SK-N-MC (cell line): ENCODE measurements around the gene LGALSL.
A peak's percentile ranks its signal among the peaks of the same experiment; 100 is the strongest.

Experiments
- DNase-seq: peaks from one replicate; pipeline ENCODE4 v3.0.0-alpha.2; 2011; ENCODE audit warnings: low read depth, low spot score
- H3K27ac ChIP-seq: fragments of 200-600 bp; sonication (generic); 2 replicates; pipeline ENCODE4 v1.5.1; 2016; ENCODE audit warnings: mixed run types
- H3K36me3 ChIP-seq: fragments of 200-600 bp; sonication (generic); 2 replicates; pipeline ENCODE4 v1.6.1; 2017; ENCODE audit warnings: antibody characterized with exemption, low read length, mixed read lengths; ENCODE audit not compliant: insufficient read depth
- H3K4me3 ChIP-seq: fragments of 200-600 bp; sonication (generic); 2 replicates; pipeline ENCODE4 v1.5.1; 2016
- H3K9ac ChIP-seq: fragments of 200-600 bp; sonication (generic); 2 replicates; pipeline ENCODE4 v1.8.0; 2017; ENCODE audit warnings: mixed run types, mixed read lengths; ENCODE audit not compliant: insufficient read length
- H3K9me3 ChIP-seq: fragments of 200-600 bp; sonication (generic); 2 replicates; pipeline ENCODE4 v1.6.1; 2017; ENCODE audit warnings: low read depth, mild to moderate bottlenecking, antibody characterized with exemption, low read length, moderate library complexity, mixed read lengths
- EZH2 ChIP-seq: fragments of 200-600 bp; sonication (generic); IDR thresholded peaks from one replicate; pipeline ENCODE4 v1.6.1; 2017; ENCODE audit warnings: antibody characterized with exemption
- FOXP2 ChIP-seq: optimal IDR thresholded peaks from 2 replicates; pipeline ENCODE3; 2011; ENCODE audit warnings: mild to moderate bottlenecking, moderate library complexity; ENCODE audit not compliant: insufficient read depth; ENCODE audit errors: extremely low read length, control extremely low read depth
- POLR2AphosphoS5 ChIP-seq: IDR thresholded peaks from 2 replicates; pipeline ENCODE4 v1.6.1; 2012; ENCODE audit warnings: mild to moderate bottlenecking, low read depth, low read length, borderline replicate concordance

The LGALSL gene

GRCh38 chr2:64453770-64454385, at the start of gene LGALSL:
LGALSL (plus strand) TSS chr2:64454162; CDS start chr2:64454546, 384 bp downstream.
- 0 out of 2 replicates have a peak, but pooled peaks have one; percentile 32 for TF ChIP-seq POLR2AphosphoS5
- TF ChIP-seq EZH2: no peak
- Histone ChIP-seq H3K9me3 (no peaks in the 10 kb centered on the region), H3K4me3 (peak within 1 kb of the TSS; percentile 83), H3K36me3 (peaks cover 27% of the 10 kb centered on the region), H3K27ac (no peak within 1 kb of the TSS), H3K9ac (peak within 1 kb of the TSS; percentile 69)
- no peak for DNase-seq

- no peak for DNase-seq
- H3K4me3 ChIP-seq: no peak overlapping the region
These were observed 49.2 kb upstream of the LGALSL start for GRCh38 chr2:64404743-64405142.

GRCh38 chr2:64405581-64406406, 48.2 kb upstream of the LGALSL start:
- H3K36me3 ChIP-seq: no peaks in the 10 kb centered on the region
- H3K9me3 ChIP-seq: no peaks in the 10 kb centered on the region
- no peak for DNase-seq
- no peak overlapping the region for H3K4me3 ChIP-seq
- TF ChIP-seq POLR2AphosphoS5 (no peak), EZH2 (no peak), FOXP2 (no peak)
- no peak overlapping the region for H3K9ac ChIP-seq
- H3K27ac ChIP-seq: no peak overlapping the region

More at GRCh38 chr2:64404743-64405142, 49.2 kb upstream of the LGALSL start:
- no peak overlapping the region for H3K9ac ChIP-seq
- no peaks in the 10 kb centered on the region for H3K36me3 ChIP-seq
- no peaks in the 10 kb centered on the region for H3K9me3 ChIP-seq
- TF ChIP-seq FOXP2 (no peak), EZH2 (no peak), POLR2AphosphoS5 (no peak)
- H3K27ac ChIP-seq: no peak overlapping the region

- no peak for DNase-seq
- TF ChIP-seq FOXP2 (no peak), EZH2 (no peak)
- Histone ChIP-seq H3K4me3 (no peak overlapping the region), H3K27ac (no peak overlapping the region), H3K9ac (no peak overlapping the region), H3K9me3 (no peaks in the 10 kb centered on the region), H3K36me3 (no peaks in the 10 kb centered on the region)
These were observed 47.6 kb upstream of the LGALSL start for GRCh38 chr2:64406407-64406774.

- Histone ChIP-seq H3K4me3 (no peak overlapping the region), H3K9me3 (no peaks in the 10 kb centered on the region), H3K36me3 (no peaks in the 10 kb centered on the region), H3K27ac (no peak overlapping the region), H3K9ac (no peak overlapping the region)
- TF ChIP-seq FOXP2: no peak
- TF ChIP-seq POLR2AphosphoS5: no peak
- no peak for TF ChIP-seq EZH2
- no peak for DNase-seq
These were observed 45.9 kb upstream of the LGALSL start for GRCh38 chr2:64408031-64408430.

- TF ChIP-seq POLR2AphosphoS5 (no peak), EZH2 (no peak), FOXP2 (no peak)
- Histone ChIP-seq H3K36me3 (no peaks in the 10 kb centered on the region), H3K9ac (no peak overlapping the region), H3K9me3 (no peaks in the 10 kb centered on the region), H3K27ac (no peak overlapping the region), H3K4me3 (no peak overlapping the region)
- DNase-seq: no peak
These were observed 43.3 kb upstream of the LGALSL start for GRCh38 chr2:64410671-64411070.

- Histone ChIP-seq H3K27ac (no peak overlapping the region), H3K9me3 (no peaks in the 10 kb centered on the region), H3K36me3 (no peaks in the 10 kb centered on the region), H3K4me3 (no peak overlapping the region), H3K9ac (no peak overlapping the region)
- TF ChIP-seq FOXP2: no peak
- no peak for TF ChIP-seq EZH2
- no peak for TF ChIP-seq POLR2AphosphoS5
- DNase-seq: no peak
These were observed 41.3 kb upstream of the LGALSL start for GRCh38 chr2:64412671-64413070.

- no peak overlapping the region for H3K9ac ChIP-seq
- no peak for DNase-seq
- no peaks in the 10 kb centered on the region for H3K9me3 ChIP-seq
- H3K27ac ChIP-seq: no peak overlapping the region
- TF ChIP-seq POLR2AphosphoS5 (no peak), FOXP2 (no peak), EZH2 (no peak)
- H3K36me3 ChIP-seq: no peaks in the 10 kb centered on the region
- no peak overlapping the region for H3K4me3 ChIP-seq
These were observed 39.1 kb upstream of the LGALSL start for GRCh38 chr2:64414736-64415435.

GRCh38 chr2:64417624-64418023, 36.3 kb upstream of the LGALSL start:
- Histone ChIP-seq H3K9me3 (no peaks in the 10 kb centered on the region), H3K9ac (no peak overlapping the region), H3K4me3 (no peak overlapping the region), H3K27ac (no peak overlapping the region), H3K36me3 (no peaks in the 10 kb centered on the region)
- DNase-seq: no peak
- no peak for TF ChIP-seq FOXP2
- no peak for TF ChIP-seq EZH2
- TF ChIP-seq POLR2AphosphoS5: no peak
